OCI-LY1 (cell line): ENCODE measurements around the gene AKAP8L.

Experiments used
- EZH2 ChIP-seq: fragments of 200-600 bp; sonication (generic), shearing (Covaris generic); IDR thresholded peaks from 2 replicates; pipeline ENCODE4 v1.8.0; 2017; ENCODE audit warnings: borderline replicate concordance, mixed run types, mild to moderate bottlenecking, antibody characterized with exemption, low read length, moderate library complexity, mixed read lengths
- TF ChIP-seq, protein P1 (sequence below): fragments of 200-600 bp; sonication (generic), shearing (Covaris generic); IDR thresholded peaks from 2 replicates; pipeline ENCODE4 v1.5.1; 2017; ENCODE audit warnings: mild to moderate bottlenecking, antibody characterized with exemption, low read length, moderate library complexity, mixed read lengths

DNA sequence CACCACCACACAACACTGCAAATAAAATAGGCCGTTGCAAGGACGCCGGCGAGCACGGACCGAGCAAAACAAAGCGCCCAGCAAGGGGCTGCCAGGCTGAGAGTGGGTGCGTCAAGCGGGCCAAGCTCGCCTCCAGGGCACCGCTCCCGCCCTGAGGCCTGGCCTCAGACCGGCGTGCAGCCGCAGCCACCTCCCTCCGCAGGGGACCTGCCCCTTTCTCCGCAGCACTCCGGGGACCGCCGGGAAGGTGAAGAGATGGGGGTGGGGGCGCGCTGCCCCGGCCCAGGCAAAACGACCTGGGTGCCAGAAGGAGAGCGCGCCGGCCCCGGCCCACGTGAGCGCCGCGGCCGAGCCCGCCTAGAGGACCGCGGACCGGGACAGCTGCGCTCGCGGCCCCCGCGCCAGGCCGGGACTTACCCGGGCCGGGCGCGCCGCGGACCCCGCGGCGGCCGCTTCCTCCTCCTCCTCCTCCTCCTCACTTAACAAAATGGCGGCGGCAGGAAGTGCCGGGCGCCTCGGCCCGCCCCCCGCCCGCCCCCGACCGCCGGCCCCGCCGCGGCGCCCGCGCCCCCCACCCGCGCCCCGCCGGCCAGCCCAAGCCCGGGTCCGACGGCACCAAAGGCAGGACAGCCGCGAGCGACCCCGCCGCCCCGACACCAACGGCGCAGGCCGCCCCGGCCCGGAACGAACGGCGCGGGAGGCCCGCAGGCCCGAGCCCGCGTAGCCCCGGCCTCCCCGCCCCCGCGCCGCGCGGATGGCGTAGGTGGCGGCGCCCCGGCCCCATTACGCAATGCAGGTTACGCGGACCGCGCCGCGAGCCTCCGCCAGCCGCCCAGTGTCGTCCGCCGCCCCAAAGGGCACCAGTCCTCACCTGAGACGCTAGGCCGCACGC lies 87.1 kb downstream of the AKAP8L start:
- TF ChIP-seq, protein P1, sequence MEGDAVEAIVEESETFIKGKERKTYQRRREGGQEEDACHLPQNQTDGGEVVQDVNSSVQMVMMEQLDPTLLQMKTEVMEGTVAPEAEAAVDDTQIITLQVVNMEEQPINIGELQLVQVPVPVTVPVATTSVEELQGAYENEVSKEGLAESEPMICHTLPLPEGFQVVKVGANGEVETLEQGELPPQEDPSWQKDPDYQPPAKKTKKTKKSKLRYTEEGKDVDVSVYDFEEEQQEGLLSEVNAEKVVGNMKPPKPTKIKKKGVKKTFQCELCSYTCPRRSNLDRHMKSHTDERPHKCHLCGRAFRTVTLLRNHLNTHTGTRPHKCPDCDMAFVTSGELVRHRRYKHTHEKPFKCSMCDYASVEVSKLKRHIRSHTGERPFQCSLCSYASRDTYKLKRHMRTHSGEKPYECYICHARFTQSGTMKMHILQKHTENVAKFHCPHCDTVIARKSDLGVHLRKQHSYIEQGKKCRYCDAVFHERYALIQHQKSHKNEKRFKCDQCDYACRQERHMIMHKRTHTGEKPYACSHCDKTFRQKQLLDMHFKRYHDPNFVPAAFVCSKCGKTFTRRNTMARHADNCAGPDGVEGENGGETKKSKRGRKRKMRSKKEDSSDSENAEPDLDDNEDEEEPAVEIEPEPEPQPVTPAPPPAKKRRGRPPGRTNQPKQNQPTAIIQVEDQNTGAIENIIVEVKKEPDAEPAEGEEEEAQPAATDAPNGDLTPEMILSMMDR: no peak
- TF ChIP-seq EZH2: no peak
